Tibial nerve (tissue), 4 donors: ENCODE measurements around the gene RFC1.

ENCODE experiments used
- CTCF ChIP-seq, 5 experiments: fragments of 200-600 bp in 3 of 5; fragments of 450-650 bp in 2 of 5; sonication (generic) in 3 of 5; IDR thresholded peaks; one replicate each; pipeline ENCODE4 v1.5.1; 2016 to 2019; ENCODE audit warnings: antibody characterized with exemption in 5 of 5, mild to moderate bottlenecking in 3 of 5, moderate library complexity in 2 of 5
- EP300 ChIP-seq, 2 donors: sonication (generic); formaldehyde crosslinking; IDR thresholded peaks; one replicate each; pipeline ENCODE4 v1.6.1; 2017; ENCODE audit warnings: antibody characterized with exemption in 2 of 2, mild to moderate bottlenecking in 1 of 2
- POLR2A ChIP-seq, 2 donors: fragments of 450-650 bp; IDR thresholded peaks; one replicate each; pipeline ENCODE4 v1.6.1; 2017; ENCODE audit warnings: antibody characterized with exemption in 2 of 2, mild to moderate bottlenecking in 2 of 2, moderate library complexity in 2 of 2

DNA sequence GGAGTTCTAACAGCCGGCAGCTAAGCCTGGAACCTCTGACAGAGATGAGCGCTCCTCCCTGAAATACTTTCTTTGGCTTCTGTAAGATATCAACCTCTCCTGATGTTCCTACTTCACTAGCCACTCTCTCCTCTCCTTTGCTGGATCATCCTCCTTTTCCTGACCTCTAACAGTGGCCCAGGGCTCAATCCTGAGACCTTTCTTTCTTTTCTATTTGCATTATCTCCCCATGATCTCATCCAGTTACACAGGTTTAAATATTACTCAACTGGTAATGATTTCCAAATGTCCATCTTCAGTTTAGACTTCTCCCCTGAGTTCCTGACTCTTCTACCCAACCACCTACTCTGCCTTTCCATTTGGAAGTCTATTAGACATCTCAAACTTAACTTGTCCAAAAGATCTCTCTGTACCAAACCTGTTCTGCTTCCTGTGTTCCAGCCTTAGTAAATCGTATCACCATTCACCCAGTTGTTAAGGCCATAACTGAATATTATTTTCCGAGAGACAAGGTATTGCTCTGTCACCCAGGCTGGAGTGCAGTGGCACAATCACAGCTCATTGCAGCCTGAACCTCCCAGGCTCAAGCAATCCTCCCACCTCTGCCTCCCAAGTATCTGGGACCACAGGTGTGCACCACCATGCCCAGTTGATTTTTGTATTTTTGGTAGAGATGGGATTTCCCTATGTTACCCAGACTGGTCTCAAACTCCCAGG, 41.1 kb downstream of the RFC1 start:
- TF ChIP-seq CTCF (IDR thresholded peaks at IDR 0.05), result no peak
- no peak for TF ChIP-seq EP300 (IDR thresholded peaks at IDR 0.05)
- TF ChIP-seq POLR2A (IDR thresholded peaks at IDR 0.05), result no peak
